Activated CD4-positive, alpha-beta T cell treated with anti-CD3 and anti-CD28 coated beads, Interleukin-2, Interleukin-4, amounts not matched to agents 100 ng/mL and 50 ng/mL, durations not matched to agents 16 hours and 8 hours (primary cell): ENCODE measurements around the gene TJP2.

Experiments
- DNase-seq: peaks from one replicate; pipeline ENCODE4 v3.0.0-alpha.2; 2020; ENCODE audit warnings: low spot score

The TJP2 gene

DNA sequence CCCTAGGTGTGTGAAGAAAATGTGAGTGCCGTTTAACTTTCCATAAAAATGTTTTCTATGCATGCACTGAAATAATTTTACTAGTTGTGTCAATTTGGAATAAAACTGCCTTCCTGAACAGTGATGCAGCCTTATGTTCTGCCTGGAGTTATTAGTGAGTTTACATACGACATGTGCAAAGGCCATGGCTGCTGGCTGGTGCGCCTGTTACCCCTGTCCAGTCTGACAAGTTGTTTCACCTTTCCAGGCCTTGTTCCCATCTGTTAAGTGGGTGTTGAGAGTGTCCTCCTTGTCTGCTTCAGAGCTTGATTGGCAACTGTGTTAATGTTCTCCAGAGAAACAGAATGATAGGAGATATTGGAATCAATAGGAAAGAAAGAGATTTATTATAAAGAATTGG lies 60.6 kb downstream of the TJP2 start:
- no peak for DNase-seq

DNA sequence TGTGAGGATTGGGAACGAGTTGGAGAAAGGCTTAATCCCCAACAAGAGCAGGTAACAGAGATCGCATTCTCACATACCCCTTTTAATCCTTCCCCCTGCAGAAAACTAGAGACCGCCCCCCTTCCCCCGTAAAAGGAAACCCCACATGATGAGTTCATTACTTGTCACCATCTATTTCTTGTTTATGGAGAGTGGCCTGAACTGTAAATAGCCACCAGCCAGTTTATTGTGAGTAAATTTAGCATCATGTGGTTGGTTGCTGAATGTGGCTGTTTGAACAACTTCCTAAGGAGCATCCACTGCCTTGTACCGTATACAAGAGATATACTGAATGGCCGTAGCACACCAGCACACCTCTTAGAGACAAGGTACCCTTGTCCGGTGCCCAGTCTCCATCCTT lies 62.1 kb downstream of the TJP2 start:
- DNase-seq: no peak

DNA sequence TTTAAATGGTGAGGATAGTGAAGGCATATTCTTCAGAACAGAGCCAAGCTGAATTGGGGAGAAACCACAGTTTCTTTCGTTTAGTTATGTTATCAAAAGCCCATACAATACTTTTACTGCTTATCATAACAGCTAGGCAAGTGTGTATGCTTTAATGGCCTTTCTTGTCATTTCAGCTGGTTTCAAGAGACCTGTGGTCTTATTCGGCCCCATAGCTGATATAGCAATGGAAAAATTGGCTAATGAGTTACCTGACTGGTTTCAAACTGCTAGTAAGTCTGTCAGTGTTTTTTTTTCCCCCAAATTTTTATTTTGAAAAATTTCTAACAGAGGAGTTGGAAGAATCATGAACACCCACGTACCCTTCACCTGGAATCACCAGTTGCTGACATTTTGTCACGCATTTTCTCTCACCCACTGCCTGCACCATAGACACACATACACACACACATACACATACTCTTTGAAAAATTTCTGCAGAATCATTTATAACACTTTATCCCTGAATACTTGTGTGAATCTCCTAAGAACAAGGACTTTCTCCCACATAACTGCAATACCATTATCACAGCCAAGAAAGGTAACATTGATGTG lies 63.7 kb downstream of the TJP2 start:
- DNase-seq: no peak

DNA sequence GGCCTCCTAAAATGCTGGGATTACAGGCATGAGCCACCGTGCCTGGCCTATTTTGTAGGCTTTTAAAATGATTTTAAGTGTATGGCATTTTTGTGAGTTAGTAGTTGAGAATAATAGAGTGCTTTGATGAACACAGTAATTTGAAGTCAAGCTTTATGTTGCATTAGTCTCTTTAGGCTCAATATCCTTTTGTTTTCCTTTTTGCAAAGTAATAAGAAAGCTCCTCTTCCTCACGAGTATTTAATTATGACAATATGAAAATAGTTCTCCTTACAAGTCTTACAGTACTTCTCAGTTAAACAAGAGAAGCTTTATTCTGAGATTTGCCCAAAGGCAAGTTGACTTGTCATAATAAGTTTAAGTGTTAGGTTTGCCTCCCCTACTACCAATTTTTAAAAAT lies 69.0 kb downstream of the TJP2 start:
- DNase-seq: no peak

DNA sequence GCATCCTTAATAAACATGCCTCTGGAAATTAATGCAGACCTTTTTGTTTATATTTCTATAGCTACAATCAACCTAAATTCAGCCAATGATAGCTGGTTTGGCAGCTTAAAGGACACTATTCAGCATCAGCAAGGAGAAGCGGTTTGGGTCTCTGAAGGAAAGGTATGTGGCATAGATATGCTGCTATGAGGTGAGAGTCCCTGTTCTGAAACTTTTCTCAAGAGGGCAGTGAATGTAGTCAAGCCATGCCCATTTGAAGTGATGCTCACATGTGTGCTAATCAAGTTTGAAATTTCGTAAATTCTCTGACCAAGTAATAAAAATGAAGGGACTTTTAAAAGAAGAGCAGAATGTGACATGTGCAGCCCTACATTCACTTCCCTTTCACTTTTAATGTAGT lies 72.6 kb downstream of the TJP2 start:
- DNase-seq: no peak

DNA sequence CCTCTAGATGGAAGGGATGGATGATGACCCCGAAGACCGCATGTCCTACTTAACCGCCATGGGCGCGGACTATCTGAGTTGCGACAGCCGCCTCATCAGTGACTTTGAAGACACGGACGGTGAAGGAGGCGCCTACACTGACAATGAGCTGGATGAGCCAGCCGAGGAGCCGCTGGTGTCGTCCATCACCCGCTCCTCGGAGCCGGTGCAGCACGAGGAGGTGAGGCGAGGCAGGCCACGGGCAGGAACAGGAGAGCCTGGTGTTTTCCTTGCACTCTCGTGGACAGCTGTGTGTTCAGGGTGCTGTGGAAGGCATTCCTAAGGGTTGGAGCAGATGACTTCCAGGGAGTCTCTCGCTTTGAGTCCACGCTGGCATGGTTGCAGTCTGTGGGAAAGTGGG lies 73.9 kb downstream of the TJP2 start:
- DNase-seq: no peak

DNA sequence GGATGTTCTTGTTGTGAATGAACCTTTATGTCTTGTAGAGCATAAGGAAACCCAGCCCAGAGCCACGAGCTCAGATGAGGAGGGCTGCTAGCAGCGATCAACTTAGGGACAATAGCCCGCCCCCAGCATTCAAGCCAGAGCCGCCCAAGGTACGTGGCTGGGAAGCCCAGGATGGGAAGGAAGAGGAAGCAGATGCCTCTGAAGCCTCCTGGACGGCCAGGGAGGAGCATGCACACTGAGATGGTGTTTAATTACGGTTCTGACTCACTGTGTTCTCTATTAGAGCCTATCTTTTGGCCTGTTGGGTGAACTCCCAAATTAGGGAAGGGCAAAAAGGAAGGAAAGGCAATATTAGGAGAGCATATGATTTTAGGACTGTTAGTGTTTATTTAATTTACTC lies 75.3 kb downstream of the TJP2 start:
- no peak for DNase-seq

DNA sequence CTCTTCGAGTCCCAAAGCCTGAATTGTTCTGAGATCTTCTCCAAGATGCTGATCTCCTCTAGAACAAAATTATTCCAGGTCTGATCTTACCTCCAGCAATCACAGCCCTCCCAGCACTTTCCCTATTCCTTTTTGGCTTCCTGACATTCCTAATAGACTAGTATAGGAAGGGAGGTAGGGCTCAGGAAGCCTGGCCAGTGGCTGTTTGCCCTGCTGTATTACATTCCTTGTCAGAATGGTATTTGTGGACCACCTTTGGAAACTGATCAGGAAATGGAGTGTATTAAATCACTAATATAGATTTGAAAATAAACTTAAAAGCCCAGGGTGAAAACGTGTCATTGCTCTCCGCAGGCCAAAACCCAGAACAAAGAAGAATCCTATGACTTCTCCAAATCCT lies 76.6 kb downstream of the TJP2 start:
- no peak for DNase-seq

DNA sequence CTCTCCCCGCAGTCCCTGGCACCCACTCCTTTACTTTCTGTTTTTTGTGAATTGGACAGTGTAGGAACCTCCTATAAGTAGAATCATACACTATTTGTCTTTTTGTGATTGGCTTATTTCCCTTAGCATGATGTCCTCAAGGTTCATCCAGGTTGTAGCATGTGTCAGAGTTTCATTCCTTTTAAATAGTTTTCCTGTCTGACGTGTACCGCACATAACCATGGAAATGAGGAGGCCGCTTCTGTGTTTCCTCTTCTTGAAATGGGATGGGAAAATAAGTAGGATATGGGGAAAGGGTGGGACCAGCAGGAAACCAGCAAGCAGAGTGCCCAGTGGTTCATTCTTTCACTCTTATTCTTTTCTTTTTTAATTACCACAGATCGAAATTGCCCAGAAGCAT lies 78.4 kb downstream of the TJP2 start:
- no peak for DNase-seq

DNA sequence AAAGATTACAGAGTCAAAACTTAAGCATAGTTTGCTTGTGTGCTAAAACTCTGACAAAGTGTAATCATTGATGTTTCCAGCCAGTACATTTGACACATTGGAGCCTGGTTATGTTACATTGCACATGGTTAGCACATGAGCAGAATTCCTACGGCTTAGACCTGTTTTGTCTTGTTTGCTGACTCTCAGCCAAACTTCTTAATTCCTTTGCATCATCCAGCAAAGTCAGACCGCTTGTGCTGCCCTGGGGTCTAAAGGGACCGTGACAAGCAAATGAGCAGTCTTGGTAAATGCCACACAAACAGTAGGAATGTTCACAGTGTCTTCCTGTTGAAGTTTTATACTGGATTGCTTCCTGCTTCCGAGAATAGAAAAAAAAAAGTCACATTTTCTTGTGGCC lies 79.0 kb downstream of the TJP2 start:
- DNase-seq: no peak

DNA sequence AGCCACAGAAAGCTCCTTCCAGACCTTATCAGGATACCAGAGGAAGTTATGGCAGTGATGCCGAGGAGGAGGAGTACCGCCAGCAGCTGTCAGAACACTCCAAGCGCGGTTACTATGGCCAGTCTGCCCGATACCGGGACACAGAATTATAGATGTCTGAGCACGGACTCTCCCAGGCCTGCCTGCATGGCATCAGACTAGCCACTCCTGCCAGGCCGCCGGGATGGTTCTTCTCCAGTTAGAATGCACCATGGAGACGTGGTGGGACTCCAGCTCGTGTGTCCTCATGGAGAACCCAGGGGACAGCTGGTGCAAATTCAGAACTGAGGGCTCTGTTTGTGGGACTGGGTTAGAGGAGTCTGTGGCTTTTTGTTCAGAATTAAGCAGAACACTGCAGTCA lies 80.1 kb downstream of the TJP2 start:
- DNase-seq: no peak

DNA sequence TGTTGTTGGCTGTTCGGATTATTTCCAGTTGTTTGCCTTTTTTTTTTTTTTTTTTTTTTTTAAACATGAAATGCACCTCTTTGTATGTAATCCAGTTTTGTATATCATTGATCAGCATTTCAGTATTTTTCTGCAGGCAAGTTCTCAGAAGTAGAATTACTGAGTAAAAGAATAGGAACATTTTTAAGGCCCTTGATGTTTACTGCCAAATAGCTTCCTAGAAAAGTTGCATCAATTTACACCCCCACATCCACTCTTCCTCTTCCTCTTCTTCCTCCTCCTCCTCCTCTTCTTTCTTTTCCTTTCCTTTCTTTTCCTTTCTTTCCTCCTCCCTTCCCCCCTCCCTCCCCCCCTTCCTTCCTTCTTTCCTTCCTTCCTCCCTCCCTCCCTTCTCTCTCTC lies 81.5 kb downstream of the TJP2 start:
- no peak for DNase-seq

DNA sequence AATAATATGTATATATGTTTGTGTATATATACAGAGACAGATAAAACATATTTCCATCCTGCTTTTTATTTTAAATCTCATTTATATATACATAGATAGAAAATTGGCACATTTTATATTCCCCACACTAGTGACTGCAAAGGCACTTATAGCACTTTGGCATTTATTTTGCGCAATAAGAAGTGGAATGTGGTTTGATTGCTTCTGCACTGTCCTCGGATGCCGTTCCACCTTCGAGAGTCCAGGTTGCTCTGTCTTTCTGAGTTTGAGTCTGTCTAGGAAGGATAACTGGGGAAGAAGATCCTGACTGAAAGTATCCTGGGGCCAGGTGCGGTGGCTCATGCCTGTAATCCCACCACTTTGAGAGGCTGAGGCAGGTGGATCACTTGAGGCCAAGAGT lies 84.5 kb downstream of the TJP2 start:
- no peak for DNase-seq

DNA sequence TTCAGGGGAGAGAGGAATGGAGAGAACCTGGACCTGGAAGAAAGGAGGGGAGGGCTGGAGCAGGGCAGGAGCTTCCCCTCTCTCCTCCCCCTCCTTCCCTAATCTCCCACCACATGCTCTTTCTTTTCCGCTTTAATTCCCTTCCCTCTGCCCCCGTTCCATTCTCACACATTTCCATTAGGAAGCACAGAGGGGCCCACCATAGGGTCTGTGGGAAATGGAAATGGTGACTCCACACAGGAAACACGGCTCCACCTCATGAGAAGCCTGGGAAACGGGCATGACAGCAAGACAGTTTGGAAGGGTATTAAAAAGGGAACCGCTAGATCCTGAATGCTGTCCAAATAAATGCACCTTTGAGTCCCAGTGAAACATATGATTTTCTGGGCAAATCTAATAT lies 86.1 kb downstream of the TJP2 start:
- DNase-seq: no peak

DNA sequence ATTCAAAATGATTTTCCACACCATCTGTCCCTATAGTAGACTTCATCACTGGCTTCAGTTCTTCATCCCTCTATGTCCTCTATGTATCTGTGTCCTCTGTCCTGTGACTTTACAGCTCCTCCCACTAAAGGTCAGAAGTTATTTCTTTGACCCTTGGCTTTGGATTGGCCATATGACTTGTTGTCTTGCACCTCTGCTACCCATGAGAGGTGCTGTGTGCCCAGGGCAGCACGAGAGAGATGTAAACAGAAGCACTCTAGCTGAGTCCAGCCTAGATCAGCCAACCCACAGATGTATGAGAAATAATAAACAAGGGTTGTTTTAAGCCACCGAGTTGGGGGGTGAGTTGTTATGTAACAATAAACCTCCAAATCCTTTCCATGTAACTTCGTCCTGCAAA lies 87.6 kb downstream of the TJP2 start:
- no peak for DNase-seq

DNA sequence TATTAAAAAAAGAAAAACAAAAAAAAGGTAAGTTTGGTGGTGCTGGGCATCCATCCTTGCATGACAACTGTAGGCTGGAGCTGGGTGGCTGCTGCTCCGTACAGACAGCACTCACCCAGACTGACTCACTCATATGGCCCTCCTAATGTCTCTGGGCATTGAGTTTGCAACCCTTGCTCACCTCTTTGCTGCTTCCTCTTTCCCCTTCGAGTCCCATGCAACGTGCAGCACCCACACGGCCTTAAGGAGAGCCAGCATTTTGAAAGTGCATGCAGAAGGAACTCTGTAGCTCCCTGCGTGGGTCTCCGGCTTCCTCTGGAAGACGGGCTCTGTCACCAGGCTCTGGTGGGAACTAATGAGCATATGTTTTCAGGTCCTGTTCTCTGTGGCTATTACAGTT lies 90.4 kb downstream of the TJP2 start:
- no peak for DNase-seq

DNA sequence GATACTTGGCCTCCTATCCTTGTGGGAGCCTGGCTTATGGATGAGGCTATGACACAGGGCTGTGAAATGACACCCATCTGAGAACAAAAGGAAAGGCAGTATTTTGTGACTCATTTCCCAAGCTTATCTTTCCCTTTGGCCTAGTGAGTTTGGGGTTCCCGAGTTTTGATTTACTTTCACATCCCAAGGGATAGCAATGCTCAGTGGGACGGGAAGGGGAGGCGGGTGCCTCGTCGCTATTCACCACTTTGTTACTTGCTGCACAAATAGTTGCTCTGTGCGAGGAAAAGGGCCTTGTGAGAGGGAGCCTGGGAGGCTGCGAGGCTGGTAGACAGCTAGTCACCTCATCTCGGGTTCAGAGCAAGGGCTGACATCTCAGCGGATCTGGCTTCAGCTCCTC lies 91.8 kb downstream of the TJP2 start:
- DNase-seq: no peak

DNA sequence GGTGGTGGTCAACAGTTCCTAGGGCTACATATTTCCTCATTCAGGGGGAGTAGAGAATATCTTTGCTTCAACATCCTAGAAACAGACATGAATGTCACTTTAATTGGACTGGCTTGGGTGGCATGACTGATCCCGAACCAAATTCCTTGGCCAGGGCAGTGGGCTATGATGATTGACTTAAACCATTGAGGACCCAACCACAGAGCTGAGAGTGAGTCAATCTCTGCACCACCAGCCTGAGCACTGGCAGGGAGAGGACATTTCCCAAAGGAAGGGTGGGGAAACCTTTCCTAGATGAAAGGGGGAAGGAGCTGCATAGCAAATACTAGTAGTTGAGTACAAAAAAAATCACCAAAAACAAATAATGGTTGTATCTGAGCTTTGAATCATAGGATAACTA lies 98.1 kb downstream of the TJP2 start:
- DNase-seq: no peak

DNA sequence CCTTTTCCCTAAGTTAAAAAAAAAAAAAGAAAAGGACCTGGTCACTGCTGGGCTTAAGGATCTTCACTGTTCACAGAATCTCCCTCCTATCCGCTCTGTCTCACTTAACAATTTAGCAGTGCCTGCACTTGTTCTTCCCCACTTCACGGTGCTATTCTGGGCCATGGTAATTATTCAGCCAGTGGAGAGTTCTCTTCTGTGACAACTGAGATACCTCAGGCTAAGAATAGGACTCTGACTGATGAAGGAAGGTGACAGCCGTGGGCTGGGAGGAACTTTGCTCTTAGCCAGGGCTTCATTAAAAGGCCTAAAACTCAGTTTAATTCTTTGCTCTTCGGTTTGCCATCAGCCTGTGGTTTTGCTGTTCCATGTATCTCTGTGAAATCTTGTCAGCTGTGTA lies 99.1 kb downstream of the TJP2 start:
- no peak for DNase-seq

DNA sequence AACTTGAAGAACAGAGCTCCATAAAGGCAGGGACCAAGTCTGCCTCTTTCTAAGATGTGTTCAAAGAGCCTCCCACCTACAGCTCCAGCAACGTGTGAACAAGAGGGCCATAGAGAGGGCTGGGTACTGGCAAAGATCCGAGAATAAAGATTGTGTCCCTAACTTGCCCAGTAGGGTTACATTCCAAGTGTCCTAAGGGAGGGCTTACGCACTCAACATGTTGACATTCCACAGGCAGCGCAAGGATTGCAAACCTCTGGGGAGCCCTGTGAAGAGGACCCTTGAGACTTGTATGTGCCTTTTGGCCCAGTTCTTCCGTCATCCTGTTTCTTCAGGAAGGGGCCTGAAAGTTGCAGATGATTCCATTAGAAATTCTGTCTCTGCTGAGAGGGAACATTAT lies 102.7 kb downstream of the TJP2 start:
- DNase-seq: no peak

DNA sequence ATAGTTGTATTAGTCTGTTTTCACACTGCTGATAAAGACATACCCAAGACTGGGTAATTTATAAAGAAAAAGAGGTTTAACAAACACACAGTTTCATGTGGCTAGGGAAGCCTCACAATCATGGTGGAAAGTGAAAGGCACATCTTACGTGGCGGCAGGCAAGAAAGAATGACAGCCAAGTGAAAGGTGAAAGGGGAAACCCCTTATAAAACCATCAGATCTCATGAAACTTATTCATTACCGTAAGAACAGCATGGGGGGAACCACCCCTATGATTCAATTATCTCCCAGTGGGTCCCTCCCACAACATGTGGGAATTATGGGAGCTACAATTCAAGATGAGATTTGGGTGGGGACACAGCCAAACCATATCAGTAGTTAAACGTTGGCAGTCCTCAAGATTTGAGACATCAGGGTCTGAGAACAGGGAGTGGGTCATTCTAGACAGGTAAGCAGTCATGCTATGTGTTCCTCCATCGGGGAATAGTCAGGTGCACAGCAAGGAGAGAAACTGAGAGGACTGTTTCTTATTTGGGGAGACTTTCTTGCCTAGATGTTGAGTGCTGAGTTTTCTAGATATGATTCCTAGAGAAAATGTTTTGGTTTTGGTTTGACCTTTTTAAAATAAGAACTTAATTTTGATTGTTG lies 105.1 kb downstream of the TJP2 start:
- peak; percentile 47 for DNase-seq

DNA sequence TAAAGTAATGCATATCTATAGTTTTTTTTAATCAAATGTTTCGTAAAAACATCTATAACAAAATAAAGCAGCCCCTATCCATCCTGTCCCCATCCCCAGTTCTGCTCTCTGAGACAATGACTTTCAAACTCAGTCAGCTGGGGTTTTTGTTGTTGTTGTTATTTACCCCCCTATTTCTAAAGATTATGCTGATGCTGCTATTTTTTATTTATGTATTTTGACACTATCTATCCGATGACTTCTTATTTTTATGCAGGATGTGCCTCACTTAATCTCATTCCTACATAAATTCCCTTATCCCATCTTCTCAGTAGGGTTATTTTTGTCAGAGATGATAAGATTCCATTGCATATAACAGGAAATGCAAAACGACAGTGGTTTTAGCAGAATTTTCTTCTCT lies 105.7 kb downstream of the TJP2 start:
- DNase-seq: no peak

DNA sequence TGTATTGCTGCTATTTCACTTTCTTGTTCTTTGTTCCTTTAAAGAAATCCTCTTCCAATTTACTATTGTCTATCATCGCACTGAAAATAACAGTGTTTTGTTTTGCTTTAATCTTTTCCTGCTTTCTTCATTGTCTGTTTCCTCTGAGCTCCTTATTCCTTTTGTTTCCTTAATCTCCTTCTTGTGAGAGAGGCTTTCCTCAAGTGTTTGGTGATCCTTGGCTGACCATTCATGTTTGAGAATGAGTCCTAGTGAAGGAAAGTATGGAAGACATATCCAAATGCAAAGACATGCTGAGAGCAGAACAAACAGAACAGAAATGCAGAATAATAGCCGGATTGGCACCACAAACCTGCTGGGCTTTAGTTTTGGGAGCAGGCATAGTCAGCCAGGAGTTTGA lies 108.9 kb downstream of the TJP2 start:
- no peak for DNase-seq

DNA sequence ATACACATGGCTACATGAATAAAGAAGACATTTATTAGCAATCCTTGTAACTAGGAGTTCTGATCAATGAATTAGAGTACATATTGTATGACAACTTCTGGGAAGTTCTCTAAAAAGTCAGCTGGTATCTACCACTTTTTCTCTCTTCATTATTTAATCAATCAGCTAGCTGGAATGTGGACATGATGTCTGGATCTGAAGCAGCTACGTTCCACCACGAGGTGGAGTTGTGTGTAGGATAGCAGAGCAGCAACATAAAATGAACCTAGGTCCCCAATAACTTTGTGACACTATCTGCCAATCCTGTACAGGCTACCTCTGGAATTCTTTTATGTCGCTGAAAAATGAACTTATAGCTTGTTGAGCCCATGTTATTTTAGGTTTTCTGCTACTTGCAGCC lies 118.0 kb downstream of the TJP2 start:
- DNase-seq: no peak

DNA sequence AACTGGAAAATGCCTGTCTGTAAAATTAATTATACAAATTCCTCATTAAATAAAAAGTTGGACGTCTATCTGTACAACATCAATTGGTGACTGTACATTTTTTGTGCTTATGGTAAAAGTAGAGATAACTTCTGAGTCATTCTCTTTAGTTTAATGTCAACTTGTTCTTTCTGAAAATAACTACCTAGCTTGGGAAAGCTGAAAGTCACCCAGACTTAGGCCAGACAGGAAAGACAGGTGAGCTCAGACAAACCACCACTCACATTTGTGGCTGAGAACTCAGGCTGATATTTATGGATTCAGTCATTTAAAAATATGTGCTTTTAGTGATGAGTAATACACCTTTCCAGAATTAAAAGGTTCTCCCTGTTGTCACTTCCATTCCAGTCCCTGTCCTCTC lies 119.1 kb downstream of the TJP2 start:
- DNase-seq: no peak
